GM13976 (cell line): ENCODE measurements around the gene RNF214.
A peak's percentile ranks its signal among the peaks of the same experiment; 100 is the strongest.

Source experiments
- DNase-seq: peaks from one replicate; pipeline ENCODE4 v3.0.0; 2012; ENCODE audit warnings: low spot score
- in situ Hi-C: fragments of 300-500 bp; cut with MboI; formaldehyde crosslinking; loops from one replicate; pipeline ENCODE4 v1.12.0; 2022; ENCODE audit warnings: low sequenced_read_pairs, mixed read lengths, inconsistent platforms; ENCODE audit not compliant: unreplicated experiment
- TF ChIP-seq, protein P1 (sequence below): IDR thresholded peaks from 2 replicates; pipeline ENCODE4 v1.5.1; 2012; ENCODE audit warnings: borderline replicate concordance, mild to moderate bottlenecking; ENCODE audit not compliant: insufficient read depth; ENCODE audit errors: extremely low read depth, missing control alignments, control extremely low read depth

RNF214 gene

DNA sequence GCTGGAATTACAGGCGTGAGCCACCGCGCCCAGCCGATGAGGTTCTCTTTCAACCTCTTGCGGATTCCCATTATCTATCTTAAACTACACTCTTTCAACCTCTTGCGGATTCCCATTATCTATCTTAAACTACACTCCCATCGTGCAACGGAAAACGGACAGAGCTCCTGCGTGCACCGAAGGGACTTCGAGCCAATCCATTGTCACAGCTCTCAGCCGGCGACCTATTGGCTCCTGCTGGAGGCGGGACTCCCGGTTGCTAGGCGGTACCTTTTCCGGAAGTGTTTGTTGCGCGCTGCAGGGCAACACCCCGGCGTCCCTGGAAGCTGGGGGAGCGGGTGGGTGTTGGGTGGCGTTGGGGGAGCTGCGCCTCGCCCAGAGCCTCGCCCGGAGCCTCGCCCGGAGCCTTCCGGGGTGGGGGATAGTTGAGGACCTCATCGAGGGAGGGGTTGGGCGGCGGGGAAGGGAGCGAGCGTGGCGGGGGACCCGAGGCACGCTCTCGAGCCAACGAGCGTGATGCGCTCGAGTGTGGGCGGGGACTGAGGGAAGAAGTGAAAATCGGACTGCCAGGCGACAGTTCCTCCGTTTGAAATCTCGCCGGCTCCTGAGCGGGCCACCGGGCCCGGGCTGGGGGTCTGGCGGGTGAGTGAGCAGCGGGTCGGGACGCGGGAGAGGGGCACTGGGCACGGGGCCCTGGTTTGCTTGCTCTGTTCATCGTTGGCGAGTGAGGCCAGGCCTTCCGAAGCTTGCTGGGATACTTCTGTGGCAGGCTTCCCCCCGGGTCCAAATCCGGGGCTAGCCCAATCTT lies 95.3 kb downstream of the RNF214 start, which contains the start of gene CEP164:
Gene CEP164 (plus strand): TSS at position 288 of the 808 bp plus-strand sequence. CDS start 10,733 bp downstream, outside the sequence.
- TF ChIP-seq, protein P1, sequence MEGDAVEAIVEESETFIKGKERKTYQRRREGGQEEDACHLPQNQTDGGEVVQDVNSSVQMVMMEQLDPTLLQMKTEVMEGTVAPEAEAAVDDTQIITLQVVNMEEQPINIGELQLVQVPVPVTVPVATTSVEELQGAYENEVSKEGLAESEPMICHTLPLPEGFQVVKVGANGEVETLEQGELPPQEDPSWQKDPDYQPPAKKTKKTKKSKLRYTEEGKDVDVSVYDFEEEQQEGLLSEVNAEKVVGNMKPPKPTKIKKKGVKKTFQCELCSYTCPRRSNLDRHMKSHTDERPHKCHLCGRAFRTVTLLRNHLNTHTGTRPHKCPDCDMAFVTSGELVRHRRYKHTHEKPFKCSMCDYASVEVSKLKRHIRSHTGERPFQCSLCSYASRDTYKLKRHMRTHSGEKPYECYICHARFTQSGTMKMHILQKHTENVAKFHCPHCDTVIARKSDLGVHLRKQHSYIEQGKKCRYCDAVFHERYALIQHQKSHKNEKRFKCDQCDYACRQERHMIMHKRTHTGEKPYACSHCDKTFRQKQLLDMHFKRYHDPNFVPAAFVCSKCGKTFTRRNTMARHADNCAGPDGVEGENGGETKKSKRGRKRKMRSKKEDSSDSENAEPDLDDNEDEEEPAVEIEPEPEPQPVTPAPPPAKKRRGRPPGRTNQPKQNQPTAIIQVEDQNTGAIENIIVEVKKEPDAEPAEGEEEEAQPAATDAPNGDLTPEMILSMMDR = no peak
- in situ Hi-C loops = no loop called here
- peak; percentile 97 for DNase-seq

DNA sequence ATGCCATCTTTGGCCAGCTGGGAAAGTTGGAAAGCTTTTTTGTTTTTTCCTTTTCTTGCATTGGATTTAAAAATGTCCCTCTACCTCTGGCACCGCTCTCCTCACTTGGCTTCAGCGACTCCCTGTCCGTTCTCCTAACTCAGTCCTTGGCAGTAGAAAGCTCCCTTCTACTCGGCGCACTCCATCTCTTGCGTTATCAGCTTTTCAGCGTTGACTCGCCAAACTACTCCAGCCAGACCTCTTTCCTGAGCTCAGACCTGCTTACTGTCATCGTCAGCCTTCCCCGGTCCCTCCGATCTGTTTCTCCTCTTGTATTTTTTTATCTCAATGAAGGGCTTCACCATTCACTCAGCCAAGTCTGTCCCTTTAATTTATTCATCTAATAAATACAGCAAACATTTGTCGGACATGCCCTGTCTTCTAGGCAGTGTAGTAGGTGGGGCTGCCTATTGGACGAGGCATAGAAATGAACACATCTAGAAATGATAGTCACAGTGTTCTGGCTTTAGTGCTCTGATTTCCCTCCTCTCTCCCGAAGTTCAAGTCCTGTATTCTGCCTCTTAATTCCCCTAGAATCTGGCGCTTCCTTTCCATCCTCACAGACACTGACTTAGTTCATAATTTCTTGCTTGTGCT lies 96.0 kb downstream of the RNF214 start:
- TF ChIP-seq, protein P1 = no peak

DNA sequence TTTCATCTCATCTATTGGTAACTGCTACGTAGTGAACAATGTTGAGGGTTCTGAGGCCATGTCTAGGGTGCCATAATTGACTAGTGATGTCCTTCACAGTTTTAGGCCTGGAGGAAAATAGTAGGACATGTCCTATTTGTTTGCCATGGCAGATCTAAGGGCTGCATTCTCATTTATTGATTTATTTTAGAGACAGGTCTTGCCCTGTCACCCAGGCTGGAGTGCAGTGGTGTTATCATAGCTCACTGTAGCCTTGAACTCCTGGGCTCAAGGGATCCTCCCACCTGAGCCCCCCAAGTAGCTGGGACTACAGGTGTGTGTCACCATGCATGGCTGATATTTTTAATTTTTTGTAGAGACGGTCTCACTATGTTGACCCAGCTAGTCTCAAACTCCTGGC lies 100.4 kb downstream of the RNF214 start:
- no peak for DNase-seq
- TF ChIP-seq, protein P1 = no peak
- in situ Hi-C loops = no loop called here

More for the DNA sequence above, 96.0 kb downstream of the RNF214 start:
- in situ Hi-C loops = no loop called here
- peak; percentile 36 for DNase-seq

DNA sequence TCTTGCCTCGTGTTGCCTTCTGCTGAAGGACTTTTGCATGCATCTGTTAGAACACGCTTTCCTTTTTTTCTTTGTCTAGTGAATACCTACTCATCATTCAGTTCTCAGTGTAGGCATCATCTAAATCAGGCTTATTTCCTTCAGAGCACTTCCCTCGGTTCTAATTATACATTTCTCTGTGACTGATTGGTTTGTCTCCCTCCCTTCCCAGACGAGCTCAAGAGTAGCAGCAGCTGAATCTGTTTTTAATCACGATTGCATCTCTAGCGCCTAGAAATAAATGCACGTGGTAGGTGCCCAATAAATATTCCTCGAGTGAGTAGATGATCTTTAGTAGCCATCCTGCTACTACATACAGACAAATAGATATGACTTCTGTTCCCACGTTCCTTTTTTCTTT lies 101.4 kb downstream of the RNF214 start:
- TF ChIP-seq, protein P1 = no peak
- in situ Hi-C loops = no loop called here
- no peak for DNase-seq

DNA sequence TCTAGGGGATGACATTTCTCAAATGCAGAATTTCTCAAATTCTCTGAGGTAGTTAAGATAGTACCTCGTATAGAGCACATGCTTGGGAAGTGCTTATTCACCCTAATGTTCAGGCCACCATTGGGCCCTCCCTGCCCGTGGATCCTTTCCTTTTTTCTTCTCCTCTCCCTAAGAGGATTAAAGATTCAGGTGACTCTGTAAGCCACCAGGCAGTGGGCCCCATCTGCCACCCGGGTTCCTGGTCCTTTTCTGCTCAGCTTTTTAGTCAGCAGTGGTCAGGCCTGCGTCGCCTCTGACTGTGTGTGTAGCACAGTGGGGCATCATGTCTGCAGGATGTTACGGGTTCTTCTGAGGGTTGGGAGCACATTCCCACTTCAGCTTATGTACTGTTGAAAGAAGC lies 102.4 kb downstream of the RNF214 start:
- no peak for DNase-seq
- TF ChIP-seq, protein P1 = no peak
- in situ Hi-C loops = no loop called here

DNA sequence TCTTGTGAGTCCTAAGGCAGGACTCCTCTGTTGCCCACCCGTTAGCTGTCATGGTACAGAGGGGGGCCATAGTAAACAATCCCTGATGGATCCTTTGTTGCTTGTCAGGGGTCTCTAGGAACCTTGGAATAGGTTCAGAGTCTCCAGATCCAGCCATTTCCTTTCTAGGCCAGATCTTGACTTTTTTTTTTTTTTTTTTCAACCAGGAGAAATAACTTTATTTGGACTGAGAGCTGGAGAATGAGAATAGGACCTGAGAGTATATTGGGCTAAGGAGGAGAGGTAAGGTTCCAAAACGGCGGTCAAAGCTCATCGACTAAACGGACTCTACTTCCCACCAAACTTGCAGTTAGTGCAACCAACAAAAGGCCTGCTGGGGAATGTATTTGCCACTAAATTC lies 102.9 kb downstream of the RNF214 start:
- in situ Hi-C loops = no loop called here
- TF ChIP-seq, protein P1 = no peak

More for the DNA sequence above, 102.9 kb downstream of the RNF214 start:
- DNase-seq = no peak
